AG09319 (cell line): ENCODE results near the gene ARHGAP33.

Experiments used
- DNase-seq: peaks from one replicate; pipeline ENCODE4 v3.0.0-alpha.2; 2010; ENCODE audit warnings: low read depth; ENCODE audit errors: extremely low read depth
- CTCF ChIP-seq: IDR thresholded peaks from 2 replicates; pipeline ENCODE4 v1.5.1; 2011; ENCODE audit warnings: low read depth, mild to moderate bottlenecking, inconsistent platforms, low read length, moderate library complexity

Gene ARHGAP33

GRCh38 chr19:35785339-35785627 lies 9.9 kb downstream of the ARHGAP33 start:
- DNase-seq = no peak
- no peak for TF ChIP-seq CTCF

- no peak for TF ChIP-seq CTCF
- no peak for DNase-seq
Measured at GRCh38 chr19:35786299-35787160, 11.2 kb downstream of the ARHGAP33 start.

- no peak for DNase-seq
- no peak for TF ChIP-seq CTCF
Measured at GRCh38 chr19:35787227-35787799, 11.9 kb downstream of the ARHGAP33 start.

- TF ChIP-seq CTCF = no peak
- no peak for DNase-seq
Measured at GRCh38 chr19:35788205-35788960, 13.0 kb downstream of the ARHGAP33 start.

GRCh38 chr19:35789195-35789977 lies 14.0 kb downstream of the ARHGAP33 start:
- TF ChIP-seq CTCF = no peak
- no peak for DNase-seq

- TF ChIP-seq CTCF = no peak
- no peak for DNase-seq
Measured at GRCh38 chr19:35789978-35790944, 14.9 kb downstream of the ARHGAP33 start.
